Measurements from ENCODE around the gene EBF4. TPM values are rescaled to one million over a fixed set of nuclear protein-coding genes. Genes with fewer than 3 reads are reported as not detected.

Gene EBF4
- total RNA-seq, 1 experiment from 2014 or later, result not detected

DNA sequence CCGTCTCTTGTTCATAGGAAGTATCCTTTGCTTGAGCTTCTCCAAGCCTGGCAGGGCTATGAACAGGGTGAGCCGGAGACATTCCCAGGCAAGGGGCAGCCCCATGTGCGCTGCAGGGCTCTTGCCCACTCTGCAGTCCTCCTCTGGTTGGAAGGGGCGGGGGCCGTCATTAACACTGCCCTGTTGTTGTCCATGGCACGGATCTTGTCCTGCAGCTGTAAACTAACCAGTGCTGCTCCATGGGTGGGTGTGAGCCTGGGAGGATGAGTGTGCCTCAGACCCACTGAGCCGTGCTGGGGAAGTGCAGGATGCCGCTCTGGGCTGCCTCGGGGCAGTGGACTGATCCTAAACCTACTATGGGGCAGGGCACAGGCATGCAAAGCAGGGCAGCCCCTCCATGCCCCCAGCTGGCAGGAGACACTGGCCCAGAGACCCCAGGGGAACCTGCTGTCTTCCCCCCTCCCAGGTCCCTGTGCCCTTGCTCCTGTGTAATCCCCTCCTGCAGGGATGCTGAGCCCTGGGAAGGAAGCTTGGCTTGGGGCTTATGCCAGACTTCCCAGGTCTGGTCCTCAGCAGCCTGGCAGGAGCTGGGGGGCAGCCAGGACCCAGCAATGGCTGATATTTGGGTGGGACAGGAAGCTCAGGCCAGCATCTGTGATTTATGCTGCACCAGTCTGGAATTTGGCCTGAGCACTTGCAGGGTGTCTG is 8.5 kb downstream of the EBF4 start:
- no peak for DNase-seq (ENCODE audit: low read depth)

DNA sequence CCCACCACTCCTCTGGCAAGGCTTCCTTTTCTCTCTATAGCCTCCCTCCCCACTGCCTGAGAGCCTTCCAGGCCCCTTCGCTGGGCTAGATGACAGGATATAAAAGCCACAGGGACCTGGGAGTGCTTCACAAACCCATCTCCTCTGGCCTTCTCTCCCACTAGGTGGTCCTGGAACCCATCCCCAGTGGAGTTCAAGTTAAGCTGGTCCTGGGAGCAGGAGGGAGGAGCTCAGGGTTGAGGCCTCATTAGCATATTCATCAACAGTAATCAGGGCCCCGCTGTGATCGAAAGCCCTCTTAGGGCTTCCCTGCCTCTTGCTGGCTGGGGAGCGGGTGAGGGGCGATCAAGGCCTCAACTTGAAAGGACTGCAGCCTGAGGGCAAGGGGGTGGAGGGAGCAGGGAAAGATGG is 9.1 kb downstream of the EBF4 start:
- DNase-seq (ENCODE audit: low read depth), result no peak

DNA sequence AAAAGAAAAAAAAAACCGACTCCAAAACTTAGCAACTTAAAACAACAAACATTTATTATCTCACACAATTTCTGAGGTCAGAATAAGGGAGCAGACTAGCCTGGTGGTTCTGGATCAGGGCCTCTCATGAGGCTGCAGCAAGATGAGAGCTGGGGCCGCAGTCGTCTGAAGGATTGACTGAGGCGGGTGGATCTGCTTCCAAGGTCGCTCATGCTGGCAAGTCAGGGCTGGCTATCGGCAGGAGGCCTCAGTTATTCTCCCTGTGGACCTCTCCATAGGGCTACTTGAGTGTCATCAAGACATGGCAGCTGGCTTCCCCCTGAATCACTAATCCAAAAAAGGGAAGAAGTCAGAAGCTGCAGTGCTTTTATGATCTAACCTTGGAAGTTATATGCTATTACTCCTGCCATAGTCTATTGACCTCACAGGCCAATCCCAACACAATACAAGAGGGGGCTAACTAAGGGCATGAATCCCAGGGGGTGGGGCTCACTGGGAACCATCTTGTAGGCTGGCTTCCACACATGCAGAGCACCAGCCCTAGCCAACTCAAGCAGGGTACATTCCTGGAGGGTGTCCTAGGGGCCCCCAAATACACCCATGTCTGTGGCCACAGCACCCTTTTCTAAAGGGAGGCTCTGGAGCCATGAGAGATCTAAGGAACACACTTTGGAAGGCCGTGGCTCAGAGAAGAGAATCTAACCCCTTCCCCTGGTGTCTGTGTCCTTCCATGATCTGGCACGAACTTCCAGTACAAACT is 11.3 kb downstream of the EBF4 start:
- no peak for DNase-seq (ENCODE audit: low read depth)

DNA sequence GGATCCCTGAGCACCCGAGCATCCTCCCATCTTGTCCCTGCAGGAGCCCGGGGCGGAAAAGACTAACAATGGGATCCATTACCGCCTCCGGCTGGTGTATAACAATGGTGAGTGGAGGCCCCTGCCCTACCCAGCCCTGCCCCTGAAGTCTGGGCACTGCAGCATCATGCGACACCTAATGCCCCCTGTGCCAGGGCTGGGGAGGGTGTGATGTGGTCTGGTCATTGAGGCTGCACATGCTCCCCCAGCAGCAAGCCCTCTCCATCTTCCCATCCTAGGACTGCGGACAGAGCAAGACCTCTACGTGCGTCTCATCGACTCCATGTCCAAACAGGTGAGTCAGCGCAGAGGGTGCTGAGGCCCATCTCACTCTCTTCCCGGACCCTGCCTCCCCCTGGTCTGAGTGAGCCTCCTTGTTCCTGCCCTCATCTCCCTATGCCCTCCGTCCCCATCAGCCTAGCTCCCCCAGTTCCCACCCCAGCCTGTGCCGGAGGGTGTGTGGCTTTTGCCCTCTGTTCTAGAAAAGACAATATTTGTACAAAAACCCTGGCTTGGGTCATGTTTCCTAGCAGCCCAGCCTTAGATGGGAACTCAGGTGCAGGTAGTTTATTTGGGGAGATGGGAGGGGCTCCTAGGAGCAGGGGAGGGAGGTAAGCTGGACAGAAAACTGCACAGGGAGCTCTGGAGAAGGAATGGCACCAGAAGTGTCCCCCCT is 13.5 kb downstream of the EBF4 start:
- DNase-seq (ENCODE audit: low read depth), result no peak

DNA sequence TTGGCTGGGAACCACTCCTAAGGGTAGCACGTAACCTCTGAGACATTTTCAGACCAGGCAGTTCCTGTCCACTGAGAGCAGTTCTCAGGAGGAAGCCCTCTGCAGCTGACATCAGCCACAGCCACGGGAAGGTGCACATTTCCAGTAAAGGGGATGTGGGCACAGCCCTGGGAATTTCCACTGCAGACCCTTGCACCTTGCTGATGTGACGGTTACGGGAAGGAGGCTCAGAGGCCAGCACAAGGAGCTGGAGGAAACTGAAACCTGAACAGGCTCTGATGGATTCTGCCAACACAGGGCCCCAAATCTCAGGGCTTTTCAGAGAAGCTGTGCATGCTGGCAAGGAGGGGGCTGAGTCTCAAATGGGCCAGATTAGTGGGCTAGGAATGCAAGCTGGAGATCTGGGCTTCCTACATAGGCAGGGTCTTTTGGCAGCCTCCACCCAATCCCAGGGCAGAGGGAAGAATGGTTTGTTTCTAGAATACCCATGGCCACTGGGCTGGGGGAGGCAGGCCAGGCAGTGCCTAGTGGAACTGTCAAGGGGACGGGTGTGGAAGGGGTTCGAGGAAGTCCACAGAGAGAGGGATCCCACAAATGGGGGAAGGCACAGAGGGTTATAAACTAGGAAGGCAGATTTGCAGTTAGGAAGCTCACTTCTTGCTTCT is 14.2 kb downstream of the EBF4 start:
- no peak for DNase-seq (ENCODE audit: low read depth)

DNA sequence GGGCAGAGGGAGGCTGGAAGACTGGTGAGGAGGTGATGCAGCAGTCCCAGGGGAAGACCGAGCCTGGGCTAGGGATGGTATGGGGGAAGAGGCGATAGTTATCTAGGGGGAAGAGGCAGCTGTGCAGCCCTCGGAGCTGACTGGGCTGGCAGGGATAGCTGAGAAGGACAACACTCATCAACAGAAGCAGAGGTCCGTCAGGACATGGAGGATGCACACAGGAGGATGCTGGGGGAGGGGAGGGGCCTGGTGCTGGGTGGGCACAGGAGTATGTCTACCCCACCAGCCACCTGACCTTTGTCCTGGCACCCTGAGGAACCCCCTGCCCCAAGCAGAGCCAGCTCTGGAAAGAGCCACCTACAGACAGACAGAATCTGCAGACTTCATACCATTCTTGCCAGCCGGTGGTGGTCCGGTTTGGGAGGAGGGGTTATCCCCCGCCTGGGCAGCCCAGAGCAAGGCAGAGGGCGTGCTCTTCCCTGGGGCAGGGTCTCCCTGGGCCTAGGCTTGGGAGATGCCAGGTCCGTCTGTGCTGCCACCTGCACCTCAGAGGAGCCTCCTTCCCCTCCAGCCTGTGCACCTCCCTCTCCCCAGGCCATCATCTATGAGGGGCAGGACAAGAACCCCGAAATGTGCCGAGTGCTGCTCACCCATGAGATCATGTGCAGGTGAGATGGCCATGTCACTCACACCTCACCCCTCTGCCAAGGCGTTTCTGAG is 14.9 kb downstream of the EBF4 start:
- no peak for DNase-seq (ENCODE audit: low read depth)

DNA sequence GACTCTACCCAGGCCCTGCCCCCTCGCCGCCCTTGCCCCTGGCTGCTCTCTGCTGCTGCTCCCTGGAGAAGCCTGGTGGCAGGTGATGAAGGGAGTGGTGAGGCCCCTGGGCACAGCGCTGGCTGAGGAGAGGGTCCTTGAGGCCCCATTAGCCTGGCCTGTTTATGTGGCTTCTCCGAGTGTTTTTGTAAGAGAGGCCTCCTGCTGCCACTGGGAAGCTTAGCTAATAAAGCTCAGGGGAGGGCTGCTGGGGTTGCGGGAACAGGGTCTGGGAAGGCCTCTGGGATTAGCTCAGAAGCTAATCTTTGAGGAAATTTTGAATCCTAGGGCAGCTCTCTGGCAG is 15.5 kb downstream of the EBF4 start:
- DNase-seq (ENCODE audit: low read depth), result no peak

DNA sequence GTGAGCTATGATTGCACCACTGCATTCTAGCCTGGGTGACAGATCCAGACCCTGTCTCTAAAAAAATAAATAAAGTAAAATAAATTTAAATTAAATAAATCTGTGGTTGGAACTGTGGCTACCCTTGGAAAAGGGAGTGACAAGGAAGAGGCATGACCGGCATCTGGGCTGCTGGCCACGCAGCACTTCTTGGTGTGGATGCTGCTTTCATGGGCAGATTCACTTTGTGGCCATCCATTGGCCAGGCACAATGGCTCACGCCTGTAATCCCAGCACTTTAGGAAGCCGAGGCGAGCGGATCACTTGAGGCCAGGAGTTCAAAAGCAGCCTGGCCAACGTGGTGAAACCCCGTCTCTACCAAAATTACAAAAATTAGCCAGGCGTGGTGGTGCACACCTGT is 16.1 kb downstream of the EBF4 start:
- DNase-seq (ENCODE audit: low read depth), result no peak

DNA sequence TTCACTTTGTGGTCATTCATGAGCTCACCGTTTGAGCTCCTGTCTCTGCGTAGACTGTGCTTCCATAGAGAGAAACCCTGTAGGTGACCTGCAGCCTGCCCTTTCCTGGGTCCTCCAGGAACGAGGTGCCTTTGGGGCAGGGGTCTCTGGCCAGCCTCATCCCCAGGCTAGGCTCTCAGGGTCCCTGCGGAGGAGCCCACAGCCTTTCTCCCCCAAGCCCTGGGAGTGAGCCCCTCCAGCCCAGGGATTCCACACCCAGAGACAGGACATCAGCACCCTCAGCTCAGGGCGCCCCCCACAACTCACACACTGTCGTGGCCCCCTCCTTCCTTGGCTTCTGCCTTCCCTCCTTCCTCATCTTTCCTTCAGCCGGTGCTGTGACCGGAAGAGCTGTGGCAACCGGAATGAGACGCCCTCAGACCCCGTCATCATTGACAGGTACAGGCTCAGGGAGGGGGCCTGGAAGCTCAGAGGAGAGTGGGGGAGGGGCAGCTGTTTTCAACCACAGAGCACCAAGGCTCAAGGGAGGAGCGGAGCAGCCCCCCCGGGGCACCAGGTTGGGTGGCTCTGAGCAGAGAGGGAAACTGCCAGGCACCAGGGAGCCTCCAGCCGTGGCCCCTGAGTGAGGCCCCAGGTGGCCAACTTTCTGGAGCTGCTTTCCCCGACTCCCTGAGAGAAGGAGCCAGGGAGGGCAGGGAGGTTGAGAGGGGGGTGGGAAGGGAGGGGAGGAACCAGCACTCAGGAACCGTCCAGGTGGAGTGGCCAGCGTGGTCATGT is 16.8 kb downstream of the EBF4 start:
- no peak for DNase-seq (ENCODE audit: low read depth)

DNA sequence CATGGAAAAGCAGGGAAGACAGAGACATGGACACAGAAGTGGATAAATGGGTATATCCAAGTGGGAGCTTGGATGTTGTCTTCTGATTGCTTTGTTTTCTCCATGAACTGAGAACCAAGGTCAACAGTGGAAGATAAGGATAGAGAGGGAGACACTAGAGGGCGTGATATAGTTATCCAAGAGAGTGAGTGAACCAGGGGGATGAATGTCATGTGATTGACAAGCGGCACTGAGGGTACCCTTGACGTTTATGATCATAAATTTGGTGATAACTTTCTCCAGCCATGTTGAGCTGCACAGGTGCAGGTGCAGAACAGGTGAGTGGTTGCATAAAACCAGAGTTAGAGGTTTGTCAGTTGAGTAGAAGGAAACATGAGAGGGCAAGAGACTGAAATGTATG is 20.7 kb downstream of the EBF4 start:
- DNase-seq (ENCODE audit: low read depth), result peak; percentile 31

DNA sequence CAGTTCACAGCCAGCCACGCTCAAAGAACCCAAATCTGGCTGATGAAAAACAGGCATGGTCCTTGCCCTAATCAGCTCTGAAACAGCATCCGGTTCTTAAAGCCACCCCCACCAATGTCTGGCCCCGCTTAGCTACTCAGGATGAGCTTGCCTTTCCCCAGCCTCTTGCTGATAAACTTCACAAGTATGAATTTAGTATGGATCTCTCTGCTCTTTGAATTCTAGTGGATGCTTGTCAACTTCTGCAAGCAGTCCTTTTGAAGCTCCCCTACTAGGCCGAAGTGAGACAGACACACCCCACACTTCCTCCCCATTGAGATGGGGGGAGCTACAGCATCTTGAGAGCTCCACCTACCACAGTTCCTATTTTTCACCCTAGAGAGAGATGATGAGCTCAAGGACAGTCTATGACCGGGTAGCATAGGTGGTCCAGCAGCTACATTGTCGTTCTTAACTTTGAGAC is 36.7 kb downstream of the EBF4 start:
- DNase-seq (ENCODE audit: low read depth), result no peak

DNA sequence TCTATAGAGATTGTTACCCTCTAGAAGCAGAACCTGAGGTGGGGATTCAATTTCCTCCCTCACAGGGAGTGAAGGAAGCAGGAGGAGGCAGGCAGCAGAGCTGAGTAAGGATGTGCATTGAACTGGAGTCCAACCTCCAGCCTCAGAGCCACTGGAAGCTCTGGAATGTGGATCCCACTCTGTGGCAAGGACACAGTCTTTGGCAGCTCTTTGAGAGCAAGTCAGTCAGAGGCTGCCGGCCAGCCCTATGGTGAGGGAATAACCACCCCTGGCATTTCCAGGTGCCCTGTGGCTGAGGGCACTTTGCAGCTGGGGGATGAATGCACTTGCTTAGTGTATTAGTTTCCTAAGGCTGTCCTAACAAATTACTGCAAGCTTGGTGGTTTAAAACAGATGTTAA is 37.2 kb downstream of the EBF4 start:
- DNase-seq (ENCODE audit: low read depth), result no peak

DNA sequence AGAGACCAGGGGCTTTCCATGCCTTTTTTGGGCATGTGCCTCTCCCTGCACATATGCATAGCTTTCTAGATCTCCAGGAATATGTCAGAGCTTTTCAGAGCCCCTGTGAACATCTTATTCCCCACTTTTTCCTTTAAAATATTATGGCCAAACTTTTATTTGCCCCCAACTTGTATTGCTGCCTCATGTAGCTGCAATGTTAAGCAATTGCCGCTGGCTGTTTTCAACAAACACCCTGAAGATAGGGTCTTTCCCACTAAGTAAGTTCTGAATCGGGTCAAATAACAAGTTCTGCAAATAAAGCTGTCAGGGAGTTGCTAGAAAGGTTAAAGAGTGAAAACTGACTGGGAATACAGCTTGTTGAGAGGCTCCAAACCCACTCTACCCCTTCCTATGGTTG is 42.3 kb downstream of the EBF4 start:
- DNase-seq (ENCODE audit: low read depth), result no peak

DNA sequence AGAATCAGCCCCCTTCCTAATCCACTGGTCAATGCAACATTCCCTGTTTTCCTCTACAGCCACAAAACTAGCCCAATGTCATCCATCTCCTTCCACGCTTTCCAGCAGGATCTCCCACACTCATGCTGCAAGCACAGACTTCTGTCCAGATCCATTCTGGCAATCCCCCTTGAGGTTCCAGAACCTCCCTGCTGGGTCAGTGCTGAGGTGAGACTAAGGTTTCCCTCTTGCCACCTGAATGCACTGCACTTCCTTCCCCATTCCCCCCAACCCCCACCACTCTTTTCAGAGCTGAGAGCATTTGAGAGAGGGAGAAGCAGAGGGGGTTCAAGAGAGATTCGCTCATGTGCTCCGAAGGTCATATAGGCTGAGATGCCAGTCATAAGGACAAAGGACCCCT is 43.9 kb downstream of the EBF4 start:
- no peak for DNase-seq (ENCODE audit: low read depth)

DNA sequence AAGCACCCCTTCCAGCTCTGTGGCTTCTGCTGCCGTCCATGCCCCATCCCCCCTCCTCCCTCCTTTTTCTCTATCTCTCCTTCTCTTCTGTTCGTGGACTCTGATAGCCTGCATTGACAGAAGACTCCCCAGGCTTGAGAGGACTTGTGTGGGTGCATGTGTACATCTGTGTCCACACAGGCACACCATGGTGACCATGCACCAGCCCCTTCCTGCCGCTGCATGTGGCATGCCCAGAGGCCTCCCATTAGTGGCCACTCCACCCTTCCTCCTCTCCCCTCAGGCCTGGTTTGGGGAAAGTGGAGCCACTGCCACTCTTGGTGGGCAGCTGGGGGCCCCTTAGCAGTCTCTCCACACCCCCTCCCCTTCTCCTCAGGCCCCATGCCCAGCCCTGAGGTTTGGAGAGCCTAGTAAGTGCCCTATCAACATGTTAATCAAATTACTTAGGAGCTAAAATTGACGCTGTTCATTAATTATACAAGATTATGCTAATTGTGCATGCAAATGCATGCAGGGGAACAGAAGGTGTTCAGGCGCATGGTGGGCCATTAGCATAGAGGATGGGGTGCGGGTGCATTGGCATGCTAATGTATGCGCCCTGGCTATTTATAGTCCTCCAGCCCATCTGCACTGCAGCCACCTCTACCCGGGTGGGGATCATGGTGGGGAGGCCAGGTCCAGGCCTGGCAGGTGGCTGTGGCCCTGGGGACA is 45.9 kb downstream of the EBF4 start:
- no peak for DNase-seq (ENCODE audit: low read depth)

DNA sequence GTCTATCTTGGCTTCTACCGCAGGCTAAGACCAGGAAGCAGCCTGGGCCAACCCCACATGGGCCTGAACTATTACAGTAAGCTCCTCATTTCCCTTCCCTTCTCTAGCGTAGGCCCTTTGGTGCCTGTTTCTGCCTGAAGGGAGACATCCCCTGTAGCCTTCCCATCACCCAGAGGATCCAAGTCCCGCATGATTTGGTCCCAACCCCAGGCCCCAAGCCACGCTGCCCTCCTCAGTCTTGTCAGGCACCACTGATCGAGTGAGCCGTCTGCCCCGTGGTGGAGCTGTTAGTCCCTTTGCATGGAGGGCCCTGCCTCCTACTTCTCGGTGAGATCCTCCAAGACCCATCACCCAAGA is 46.4 kb downstream of the EBF4 start:
- DNase-seq (ENCODE audit: low read depth), result no peak

DNA sequence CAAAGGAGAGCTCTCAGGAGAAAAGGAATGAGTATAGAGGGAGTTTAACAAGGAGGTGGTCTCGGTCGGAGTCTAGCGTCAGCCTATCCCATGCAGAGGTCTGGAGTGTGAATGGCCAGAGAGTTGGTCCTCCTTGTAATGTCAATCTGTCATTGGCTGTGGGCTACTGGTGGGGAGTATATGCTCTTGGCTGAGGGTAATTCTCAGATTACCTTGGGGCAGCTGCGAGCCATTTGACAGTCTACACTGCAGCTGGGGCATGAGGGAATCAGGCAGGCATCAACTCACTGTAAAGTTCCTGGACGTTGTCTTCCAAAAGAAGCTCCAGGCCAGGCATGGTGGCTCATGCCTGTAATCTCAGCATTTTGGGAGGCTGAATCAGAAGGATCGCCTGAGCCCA is 48.1 kb downstream of the EBF4 start:
- no peak for DNase-seq (ENCODE audit: low read depth)

DNA sequence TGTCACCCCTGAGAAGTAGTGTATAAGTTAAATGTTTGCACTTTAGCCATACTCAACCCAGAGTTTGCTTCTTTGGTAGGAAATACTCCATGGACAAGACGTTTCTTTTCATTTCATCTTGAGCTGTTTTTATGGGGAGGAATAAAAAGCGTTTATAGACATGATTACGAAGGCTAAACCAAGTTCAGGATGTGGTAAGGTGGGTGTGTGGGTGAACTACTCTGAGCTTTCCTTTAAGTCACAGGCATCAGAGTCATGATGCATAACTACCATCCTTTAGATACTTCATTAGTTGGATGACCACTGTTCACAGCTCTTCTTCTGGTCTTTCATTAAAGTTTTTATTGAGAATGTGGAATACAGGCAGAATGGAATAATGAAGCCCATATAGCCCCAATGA is 48.9 kb downstream of the EBF4 start:
- DNase-seq (ENCODE audit: low read depth), result no peak

DNA sequence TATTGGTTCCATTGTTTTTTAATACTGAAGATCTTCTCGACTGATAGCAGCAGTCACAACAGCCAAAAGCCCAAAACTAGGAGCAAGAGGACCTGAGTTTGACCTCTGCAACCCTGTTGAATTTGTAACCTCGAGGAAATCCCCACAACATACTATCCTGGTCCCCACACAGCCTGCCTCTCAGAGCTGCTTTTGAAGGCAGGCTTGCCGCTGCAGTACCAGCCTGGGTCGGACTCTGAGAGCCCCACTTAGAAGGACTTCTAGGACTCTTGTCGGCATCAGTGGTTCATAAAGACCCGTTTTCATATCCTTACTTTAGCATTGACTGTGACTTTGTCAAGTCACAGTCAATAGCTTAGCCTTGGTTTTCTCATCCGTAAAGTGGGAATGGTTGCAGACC is 49.3 kb downstream of the EBF4 start:
- no peak for DNase-seq (ENCODE audit: low read depth)

DNA sequence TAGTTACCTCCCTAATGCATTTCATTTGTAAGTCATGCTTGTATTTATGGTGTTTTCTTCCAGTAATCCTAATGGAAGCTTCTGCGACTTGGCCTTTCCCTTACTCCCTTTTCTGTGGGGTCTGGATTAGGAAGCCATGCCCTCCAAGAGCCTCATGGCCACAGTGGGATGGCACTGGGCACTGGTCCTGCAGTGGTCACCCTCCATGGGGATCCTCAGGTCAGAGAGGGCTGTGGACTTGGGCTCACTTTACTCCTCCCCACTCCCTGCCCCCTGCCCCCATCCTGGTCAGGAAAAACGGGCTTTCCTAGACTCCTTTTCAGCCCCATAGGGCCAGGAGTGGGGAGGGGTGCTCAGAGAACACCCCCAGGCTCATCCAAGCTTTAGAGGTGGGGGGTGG is 49.9 kb downstream of the EBF4 start:
- no peak for DNase-seq (ENCODE audit: low read depth)
